ENCODE measurements around the gene OAF.

- TF ChIP-seq EZH2 (IDR thresholded peaks at IDR 0.05; ENCODE audit: low read depth, unreplicated experiment) (no peak), JUNB (IDR thresholded peaks at IDR 0.05; ENCODE audit: unreplicated experiment) (no peak), CTCF (conservative IDR thresholded peaks at IDR 0.05; ENCODE audit: low read depth in 2 of 2) (no peak), CREB1 (CRISPR knock-in tag; IDR thresholded peaks at IDR 0.05; ENCODE audit: low read depth) (no peak), EZH2phosphoT487 (IDR thresholded peaks at IDR 0.05; ENCODE audit: unreplicated experiment) (no peak)
These were observed 31.7 kb upstream of the OAF start for GRCh38 chr11:120179057-120179672.

Data from GM23338 (cell line).